Heart left ventricle (tissue), 16 donors: ENCODE results near the gene IFI44. TPM values are rescaled to one million over a fixed set of nuclear protein-coding genes. Genes with fewer than 3 reads are reported as not detected.

Experiments
- ATAC-seq, 4 donors: fragments of 200-7000 bp; cut with Tn5 transposase; one replicate each; pipeline ENCODE4 v1.9.1; 2020 to 2022; ENCODE audit warnings: moderate library complexity in 4 of 4, mild to moderate bottlenecking in 3 of 4, moderate number of reproducible peaks in 1 of 4
- DNase-seq, 5 donors: peaks; one replicate each; pipeline ENCODE4 v3.0.0-alpha.2; 2020
- H3K27ac ChIP-seq, 12 donors: fragments of 200-600 bp; sonication (generic) in 4 of 12; one replicate each; pipeline versions ENCODE4 v1.5.0 to v1.8.0; 2016 to 2022; ENCODE audit warnings: mild to moderate bottlenecking in 2 of 12
- H3K27me3 ChIP-seq, 9 donors: fragments of 200-600 bp; sonication (generic) in 2 of 9; one replicate each; pipeline versions ENCODE4 v1.5.1 to v1.8.0; 2016 to 2022; ENCODE audit warnings: mild to moderate bottlenecking in 3 of 9
- H3K36me3 ChIP-seq, 9 donors: fragments of 200-600 bp; sonication (generic) in 2 of 9; one replicate each; pipeline versions ENCODE4 v1.5.0 to v1.8.0; 2018 to 2022; ENCODE audit warnings: mild to moderate bottlenecking in 2 of 9
- H3K4me1 ChIP-seq, 12 donors: fragments of 200-600 bp; sonication (generic) in 4 of 12; one replicate each; pipeline versions ENCODE4 v1.5.0 to v1.8.0; 2016 to 2022; ENCODE audit warnings: mild to moderate bottlenecking in 3 of 12
- H3K4me3 ChIP-seq, 12 donors: fragments of 200-600 bp; sonication (generic) in 4 of 12; one replicate each; pipeline versions ENCODE4 v1.5.0 to v1.8.0; 2017 to 2022; ENCODE audit warnings: mild to moderate bottlenecking in 9 of 12, moderate library complexity in 4 of 12
- H3K9me3 ChIP-seq, 12 donors: fragments of 200-600 bp; sonication (generic) in 4 of 12; one replicate each; pipeline versions ENCODE4 v1.5.0 to v1.8.0; 2016 to 2022; ENCODE audit warnings: mild to moderate bottlenecking in 1 of 12
- CTCF ChIP-seq, 12 donors: fragments of 200-600 bp; sonication (generic) in 4 of 12; IDR thresholded peaks; one replicate each; pipeline versions ENCODE4 v1.5.0 to v1.8.0; 2018 to 2022; ENCODE audit warnings: antibody characterized with exemption in 12 of 12, mild to moderate bottlenecking in 5 of 12
- POLR2A ChIP-seq, 2 donors: fragments of 450-650 bp; IDR thresholded peaks; one replicate each; pipeline ENCODE4 v1.6.1; 2017; ENCODE audit warnings: antibody characterized with exemption in 2 of 2, mild to moderate bottlenecking in 2 of 2, moderate library complexity in 2 of 2
- WGBS, 4 donors: extraction: QIAGEN DNeasy Blood & Tissue Kit in 2 of 4; methylation state at CpG; one replicate each; pipeline versions ENCODE4 v1.1.5 to v1.1.7; 2013 to 2018; 5-methylcytosine and 5-hydroxymethylcytosine counted together
- intact Hi-C, 10 donors: fragments of 100-400 bp; cut with DNase I; formaldehyde crosslinking; loops; one replicate each; pipeline versions ENCODE4 v1.11.1 to v1.14.2; 2022
- polyA plus RNA-seq, 2 donors: library from polyadenylated mRNA; stranded (reverse); fragments of 200-250 nt; gene quantifications; one replicate each; pipeline ENCODE4 v1.2.3, GENCODE V29; 2013
- total RNA-seq, 9 donors: library from RNA; depleted of rRNA in 2 of 9; stranded (reverse); fragments of >200 nt in 2 of 9; fragmentation: NEBNext Ultra II Directional in 3 of 9; extraction: Animal tissue kit (Norgen Biotek cat#: 25700) in 3 of 9; gene quantifications; one replicate each; pipeline versions ENCODE4 v1.1.0 to v1.2.4, GENCODE V29; 2016 to 2023
- donor health status: ischemic (EF 13 %, LVEDD 7.1; RV severe dilation, severe dysfunction).
- donor health status: healthy with polysubstance abuse.
- donor health status: DM: no; HTN: yes; CAD: no.
- donor health status: DM: no; HTN: no; CAD: no.
- donor health status: ischemic (EF 25% LVEDD 6.9; RV normal size, moderate dysfunction).
- donor health status: ischemic (EF 25% LVEDD 5.7; RV mildly dilated, moderate dysfunction).
- donor health status: healthy.
- donor health status: DM: yes; HTN: yes; CAD: no.
- donor health status: ischemic (EF 35%, LVEDD 5.7; RV mildly dilated, moderate dysfunction).
- donor health status: nonischemic (EF 11% LVEDD 7.7; RV severe dilation, severe dysfunction).
- donor health status: DM: yes; HTN: yes; CAD: no.
- donor health status: PGD.
- donor health status: ischemic (EF 29% LVEDD 5.4; RV normal size, mild dysfunction).
- donor health status: nonischemic (EF 23%, LVEDD 6.1; RV moderate dilation, normal function).

IFI44 gene
- total and polyA plus RNA-seq, 11 donors = 4.5 to 43.0 (median 11.2) TPM

- Histone ChIP-seq H3K9me3 (no peaks in the 10 kb centered on the region), H3K27me3 (no peaks in the 10 kb centered on the region), H3K4me1 (peaks cover 0 to 60% (median 12%) of the 10 kb centered on the region in 12 donors), H3K27ac (peak overlapping the region in 9 of 12 donors; percentile 16 to 91 (median 75)), H3K4me3 (peak overlapping the region in 9 of 12 donors; percentile 22 to 66 (median 54)), H3K36me3 (no peaks in the 10 kb centered on the region)
- WGBS, 4 donors = 50 to 65% (median 56%) methylated on average over 4 of the region's 4 CpGs
- TF ChIP-seq CTCF (IDR thresholded peaks at IDR 0.05) (no peak), POLR2A (IDR thresholded peaks at IDR 0.05) (no peak)
- DNase-seq (no peak), ATAC-seq (peak in 1 of 4 donors; percentile 39)
- intact Hi-C loops = loop anchor here in 2 of 10 donors (2.0 kb wide), 2 partner anchors 26 to 28 kb away; partner anchors contain the start of gene IFI44 (in 1 of the 2)
These were observed 27.1 kb upstream of the IFI44 start for GRCh38 chr1:78622548-78622947.

- intact Hi-C loops = no loop called here
- Histone ChIP-seq H3K9me3 (no peaks in the 10 kb centered on the region), H3K27ac (peak overlapping the region in 5 of 12 donors; percentile 3 to 69 (median 15)), H3K4me3 (peak overlapping the region in 6 of 12 donors; percentile 49 to 66 (median 59)), H3K4me1 (peaks cover 0 to 53% (median 7%) of the 10 kb centered on the region in 12 donors), H3K27me3 (no peaks in the 10 kb centered on the region), H3K36me3 (peaks cover 0 to 15% (median 0%) of the 10 kb centered on the region in 9 donors)
- ATAC-seq (no peak), DNase-seq (no peak)
- 85 to 95% (median 90%) methylated on average over 7 of the region's 7 CpGs for WGBS, 4 donors
- TF ChIP-seq POLR2A (IDR thresholded peaks at IDR 0.05) = no peak
- no peak for TF ChIP-seq CTCF (IDR thresholded peaks at IDR 0.05)
These were observed 25.6 kb upstream of the IFI44 start for GRCh38 chr1:78624035-78624434.

GRCh38 chr1:78627321-78627720 is 22.3 kb upstream of the IFI44 start:
- no peaks in the 10 kb centered on the region for H3K27me3 ChIP-seq
- peaks cover 0 to 40% (median 3%) of the 10 kb centered on the region in 9 donors for H3K36me3 ChIP-seq
- H3K9me3 ChIP-seq = no peaks in the 10 kb centered on the region
- WGBS, 4 donors = 46 to 70% (median 61%) methylated on average over 1 of the region's 1 CpG
- intact Hi-C loops = loop anchor here in 1 of 10 donors (5.0 kb wide), 1 partner anchor 35 kb away; no protein-coding TSS in a partner anchor
- no peak overlapping the region for H3K4me3 ChIP-seq
- ATAC-seq (no peak), DNase-seq (no peak)
- peaks cover 0 to 46% (median 5%) of the 10 kb centered on the region in 12 donors for H3K4me1 ChIP-seq
- no peak overlapping the region for H3K27ac ChIP-seq
- TF ChIP-seq POLR2A (IDR thresholded peaks at IDR 0.05) (no peak), CTCF (IDR thresholded peaks at IDR 0.05) (no peak)

- Histone ChIP-seq H3K27me3 (no peaks in the 10 kb centered on the region), H3K4me3 (no peak overlapping the region), H3K36me3 (peaks cover 0 to 48% (median 3%) of the 10 kb centered on the region in 9 donors), H3K27ac (no peak overlapping the region), H3K4me1 (peaks cover 0 to 24% (median 2%) of the 10 kb centered on the region in 12 donors), H3K9me3 (peaks cover 0 to 5% (median 0%) of the 10 kb centered on the region in 12 donors)
- ATAC-seq (no peak), DNase-seq (no peak)
- WGBS, 4 donors = 73 to 97% (median 94%) methylated on average over 2 of the region's 2 CpGs
- TF ChIP-seq CTCF (IDR thresholded peaks at IDR 0.05) (no peak), POLR2A (IDR thresholded peaks at IDR 0.05) (no peak)
- intact Hi-C loops = no loop called here
These were observed 19.0 kb upstream of the IFI44 start for GRCh38 chr1:78630600-78630999.
